Epithelial cell of esophagus (primary cell): Measurements from ENCODE around the gene RPL18.
A peak's percentile ranks its signal among the peaks of the same experiment; 100 is the strongest.

Source experiments
- DNase-seq: peaks from one replicate; pipeline ENCODE4 v3.0.0; 2010; ENCODE audit warnings: low read depth
- H3K4me3 ChIP-seq: 2 replicates; pipeline ENCODE4 v1.5.1; 2011; ENCODE audit warnings: mild to moderate bottlenecking, low read length, control low read depth
- TF ChIP-seq, protein P1 (sequence below): IDR thresholded peaks from 2 replicates; pipeline ENCODE4 v1.5.1; 2011; ENCODE audit warnings: low read depth, mild to moderate bottlenecking, low read length, control low read depth, inconsistent platforms; ENCODE audit not compliant: insufficient read depth; ENCODE audit errors: missing control alignments

Gene RPL18

DNA sequence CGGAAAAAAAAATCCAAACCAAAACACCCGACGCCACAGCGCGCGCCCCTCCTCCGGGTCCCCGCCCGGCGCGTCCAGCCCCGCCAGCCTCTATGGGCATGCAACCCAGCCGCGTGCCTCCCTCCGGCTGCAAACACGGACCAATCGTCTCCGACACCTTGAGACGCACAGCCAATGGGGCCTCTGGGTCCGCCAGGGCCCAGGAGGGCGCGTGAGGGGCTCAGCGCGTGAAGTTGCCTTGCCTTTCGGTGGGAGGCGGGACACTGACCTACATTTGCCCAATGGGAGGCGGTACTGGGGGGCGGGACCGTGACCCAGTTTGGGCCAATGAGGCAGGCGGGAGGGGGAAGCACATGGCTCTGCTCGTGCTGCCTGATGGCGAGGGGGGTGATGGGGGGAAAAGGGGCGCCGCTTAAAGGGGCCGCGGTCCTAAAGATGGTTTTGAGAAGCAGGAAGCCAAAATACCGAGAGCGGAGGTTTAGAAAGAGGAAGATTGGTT is 18.5 kb upstream of the RPL18 start:
- peak overlapping the region; percentile 83 for H3K4me3 ChIP-seq
- DNase-seq: peak; percentile 99
- TF ChIP-seq, protein P1, sequence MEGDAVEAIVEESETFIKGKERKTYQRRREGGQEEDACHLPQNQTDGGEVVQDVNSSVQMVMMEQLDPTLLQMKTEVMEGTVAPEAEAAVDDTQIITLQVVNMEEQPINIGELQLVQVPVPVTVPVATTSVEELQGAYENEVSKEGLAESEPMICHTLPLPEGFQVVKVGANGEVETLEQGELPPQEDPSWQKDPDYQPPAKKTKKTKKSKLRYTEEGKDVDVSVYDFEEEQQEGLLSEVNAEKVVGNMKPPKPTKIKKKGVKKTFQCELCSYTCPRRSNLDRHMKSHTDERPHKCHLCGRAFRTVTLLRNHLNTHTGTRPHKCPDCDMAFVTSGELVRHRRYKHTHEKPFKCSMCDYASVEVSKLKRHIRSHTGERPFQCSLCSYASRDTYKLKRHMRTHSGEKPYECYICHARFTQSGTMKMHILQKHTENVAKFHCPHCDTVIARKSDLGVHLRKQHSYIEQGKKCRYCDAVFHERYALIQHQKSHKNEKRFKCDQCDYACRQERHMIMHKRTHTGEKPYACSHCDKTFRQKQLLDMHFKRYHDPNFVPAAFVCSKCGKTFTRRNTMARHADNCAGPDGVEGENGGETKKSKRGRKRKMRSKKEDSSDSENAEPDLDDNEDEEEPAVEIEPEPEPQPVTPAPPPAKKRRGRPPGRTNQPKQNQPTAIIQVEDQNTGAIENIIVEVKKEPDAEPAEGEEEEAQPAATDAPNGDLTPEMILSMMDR: no peak

DNA sequence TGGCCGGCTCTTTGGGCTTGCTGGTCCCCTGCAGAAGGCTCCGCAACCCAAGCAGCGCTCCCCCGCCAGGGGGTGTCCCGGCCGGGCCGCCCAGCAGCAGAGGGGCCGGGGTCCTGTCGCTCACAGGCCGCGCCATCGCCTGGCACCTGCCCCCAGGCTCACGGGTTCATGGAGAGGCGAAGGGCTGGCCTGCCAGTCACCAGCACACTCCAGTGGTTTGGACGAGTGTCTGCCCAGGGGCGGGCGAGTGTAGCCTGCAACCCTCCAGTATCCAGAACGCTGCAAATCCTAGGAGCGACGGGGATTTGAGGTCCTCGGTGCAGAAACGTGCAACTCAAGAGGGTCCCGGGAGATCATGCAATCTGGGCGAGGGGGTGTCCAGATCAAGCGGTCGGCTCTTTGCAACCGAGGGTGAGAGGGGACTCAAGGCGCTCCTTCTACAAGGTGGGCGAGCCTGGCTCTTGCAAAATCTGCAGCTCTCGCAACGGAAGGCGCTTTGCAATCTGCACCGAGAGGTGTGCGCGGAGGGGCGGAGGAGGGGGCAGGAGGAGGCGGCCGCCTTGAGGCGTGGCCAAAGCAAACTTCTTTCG is 18.0 kb upstream of the RPL18 start, which contains the start of gene DBP:
Gene DBP (minus strand): TSS at position 521 of the 590 bp plus-strand sequence. CDS start 385 bp downstream, at position 136.
- peak within 1 kb of the TSS; percentile 83 for H3K4me3 ChIP-seq
- no peak for DNase-seq
- TF ChIP-seq, protein P1: no peak

DNA sequence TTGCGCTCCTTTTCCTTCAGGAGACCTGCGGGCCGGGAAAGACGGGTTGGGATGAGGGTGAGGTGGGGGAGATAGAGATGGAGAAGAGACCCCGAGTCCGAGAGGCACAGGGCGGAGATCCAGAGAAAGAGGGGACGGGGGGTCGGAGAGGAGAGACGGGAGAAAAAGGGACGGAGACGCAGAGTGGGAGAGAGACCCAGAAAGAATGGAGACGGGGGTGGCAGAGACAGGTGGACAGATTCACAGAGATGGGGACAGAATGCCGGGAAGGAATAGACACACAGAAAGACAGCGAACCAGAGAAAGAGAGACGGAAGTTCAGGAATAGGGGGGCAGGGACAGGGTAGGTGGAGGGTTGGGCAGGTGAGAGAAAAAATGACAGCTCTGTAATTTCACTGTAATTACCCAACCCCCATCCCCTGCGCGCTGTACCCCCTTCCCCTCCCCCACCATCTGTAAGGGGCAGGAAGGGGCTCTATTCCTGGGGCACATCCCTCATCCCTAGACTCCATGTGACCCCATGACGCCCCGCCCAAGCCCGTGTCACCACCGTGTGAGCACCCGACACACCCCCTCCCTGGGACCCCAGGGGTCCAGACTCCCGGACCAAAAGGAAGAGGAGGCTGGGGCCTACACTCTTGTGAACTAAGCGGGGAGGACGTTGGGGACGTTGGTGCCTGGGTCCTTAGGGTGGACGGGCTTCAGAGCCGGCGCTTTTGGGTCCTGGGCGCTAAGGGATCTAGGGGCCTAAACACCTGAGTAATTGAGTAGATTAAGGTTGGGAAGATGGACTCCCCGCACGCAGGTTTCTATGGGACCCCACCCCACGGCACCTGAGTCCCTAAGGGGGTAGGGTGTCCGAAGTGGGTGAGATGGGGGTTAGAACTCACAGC is 17.2 kb upstream of the RPL18 start:
- peak overlapping the region; percentile 83 for H3K4me3 ChIP-seq
- TF ChIP-seq, protein P1: no peak
- no peak for DNase-seq

DNA sequence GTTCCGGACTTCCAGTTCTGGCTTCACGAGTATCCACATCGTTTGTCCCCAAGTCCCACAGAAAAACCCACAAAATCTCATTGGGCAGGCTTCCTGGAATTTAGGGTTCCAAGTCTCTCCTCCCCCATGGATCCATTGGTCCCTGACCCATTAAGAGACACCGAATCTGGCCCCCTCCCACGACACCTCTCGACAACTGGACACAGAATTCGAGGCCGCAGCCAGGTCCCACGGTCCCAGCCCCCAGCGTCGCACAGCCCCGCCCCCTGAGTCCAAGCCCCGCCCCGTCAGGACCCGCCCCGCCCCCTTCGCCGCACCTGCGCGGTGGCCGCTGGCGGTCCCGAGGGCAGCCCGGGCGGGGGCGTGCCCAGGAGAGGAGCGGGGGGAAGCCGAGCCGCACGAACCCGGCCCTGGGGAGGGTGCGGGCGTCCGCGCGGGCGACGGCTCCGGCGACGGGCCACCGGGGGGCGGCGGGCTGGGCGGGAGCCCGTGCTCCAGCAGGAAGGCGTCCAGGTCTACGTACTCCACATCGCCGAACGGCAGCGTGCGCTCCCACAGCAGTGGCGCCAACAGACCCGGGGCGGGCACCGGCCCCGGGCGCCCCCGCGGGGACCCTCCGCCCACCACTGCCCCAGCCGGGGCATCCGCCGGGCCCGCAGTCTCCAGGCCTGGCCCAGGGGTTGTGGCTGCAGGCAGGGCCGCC is 16.4 kb upstream of the RPL18 start:
- H3K4me3 ChIP-seq: peak overlapping the region; percentile 83
- peak; percentile 63 for DNase-seq
- TF ChIP-seq, protein P1: no peak

DNA sequence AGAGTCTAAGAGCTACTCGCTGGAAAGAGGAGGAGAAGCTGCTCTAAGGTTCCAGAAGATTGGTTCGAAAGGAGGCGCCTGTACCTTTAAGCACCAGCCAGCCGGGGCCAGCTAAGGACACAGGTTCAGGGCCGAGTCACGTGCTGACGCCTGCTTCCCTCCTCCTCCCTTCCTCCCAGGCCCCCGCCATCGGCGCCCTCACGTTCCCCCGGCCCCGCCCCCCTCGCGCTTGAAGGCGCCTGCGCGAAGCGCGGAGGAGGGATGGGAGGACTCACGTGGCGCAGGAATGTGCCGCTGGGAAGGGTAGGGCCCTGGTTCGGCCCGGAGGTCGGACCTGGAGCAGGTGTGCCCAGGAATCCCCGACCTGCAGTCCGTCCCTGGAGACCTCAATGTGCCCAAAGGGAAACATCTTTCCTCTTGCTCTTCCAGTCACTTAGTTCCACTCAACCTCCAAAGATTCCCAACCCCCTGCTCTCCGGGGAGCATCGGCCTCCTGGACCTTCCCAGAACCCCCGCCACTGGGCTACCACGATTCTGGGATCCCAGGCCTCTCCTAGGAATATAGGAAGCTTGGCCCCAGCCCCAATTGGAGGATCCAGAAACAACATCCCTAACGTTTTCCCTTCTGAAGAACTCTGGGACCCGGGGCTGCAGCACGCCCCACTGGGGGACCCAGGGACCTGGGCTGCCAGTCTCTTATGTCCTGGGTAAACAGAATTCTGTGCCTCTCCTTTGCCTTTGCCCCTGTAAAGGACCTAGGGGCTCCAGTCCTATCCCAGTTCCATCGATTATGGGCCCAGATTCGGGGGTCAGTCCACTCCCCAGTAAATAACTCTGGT is 15.7 kb upstream of the RPL18 start:
- peak overlapping the region; percentile 41 for H3K4me3 ChIP-seq
- TF ChIP-seq, protein P1: no peak
- peak; percentile 97 for DNase-seq

DNA sequence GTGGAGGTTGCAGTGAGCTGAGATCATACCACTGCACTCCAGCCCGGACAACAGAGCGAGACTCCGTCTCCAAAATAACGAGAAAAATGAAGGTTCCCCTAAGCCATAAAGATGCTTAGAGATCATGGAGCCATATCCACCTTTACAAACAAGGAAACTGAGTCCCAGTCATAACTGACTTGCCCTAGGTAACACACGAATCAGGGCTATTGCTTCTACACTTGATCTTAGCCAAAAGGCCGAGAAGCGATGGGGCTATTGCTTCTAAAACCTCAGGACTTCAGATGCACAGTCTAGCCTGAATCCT is 15.0 kb upstream of the RPL18 start:
- TF ChIP-seq, protein P1: no peak
- no peak for DNase-seq
- H3K4me3 ChIP-seq: peak overlapping the region; percentile 29
